EL (cell line): Measurements from ENCODE around the gene URM1.
A peak's percentile ranks its signal among the peaks of the same experiment; 100 is the strongest.

Experiments
- DNase-seq: peaks from one replicate; pipeline ENCODE4 v3.0.0-alpha.2; 2016

URM1 gene

DNA sequence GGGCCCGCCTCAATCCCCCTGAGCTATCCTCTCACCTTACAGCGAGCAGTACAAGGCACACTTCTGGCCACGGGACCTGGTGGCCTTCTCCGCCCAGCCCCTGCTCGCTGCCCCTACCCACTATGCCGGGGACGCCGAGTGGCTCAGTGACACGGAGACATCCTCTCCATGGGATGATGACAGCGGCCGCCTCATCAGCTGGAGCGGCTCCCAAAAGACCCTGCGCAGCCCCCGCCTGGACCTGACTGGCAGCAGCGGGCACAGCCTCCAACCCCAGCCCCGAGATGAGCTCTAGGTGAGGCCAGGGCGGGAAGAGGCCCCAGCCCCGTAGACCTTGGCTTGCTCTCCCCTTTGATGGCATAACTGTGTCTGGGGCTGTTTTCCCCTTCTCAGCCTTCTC is 64.4 kb downstream of the URM1 start:
- DNase-seq = no peak

DNA sequence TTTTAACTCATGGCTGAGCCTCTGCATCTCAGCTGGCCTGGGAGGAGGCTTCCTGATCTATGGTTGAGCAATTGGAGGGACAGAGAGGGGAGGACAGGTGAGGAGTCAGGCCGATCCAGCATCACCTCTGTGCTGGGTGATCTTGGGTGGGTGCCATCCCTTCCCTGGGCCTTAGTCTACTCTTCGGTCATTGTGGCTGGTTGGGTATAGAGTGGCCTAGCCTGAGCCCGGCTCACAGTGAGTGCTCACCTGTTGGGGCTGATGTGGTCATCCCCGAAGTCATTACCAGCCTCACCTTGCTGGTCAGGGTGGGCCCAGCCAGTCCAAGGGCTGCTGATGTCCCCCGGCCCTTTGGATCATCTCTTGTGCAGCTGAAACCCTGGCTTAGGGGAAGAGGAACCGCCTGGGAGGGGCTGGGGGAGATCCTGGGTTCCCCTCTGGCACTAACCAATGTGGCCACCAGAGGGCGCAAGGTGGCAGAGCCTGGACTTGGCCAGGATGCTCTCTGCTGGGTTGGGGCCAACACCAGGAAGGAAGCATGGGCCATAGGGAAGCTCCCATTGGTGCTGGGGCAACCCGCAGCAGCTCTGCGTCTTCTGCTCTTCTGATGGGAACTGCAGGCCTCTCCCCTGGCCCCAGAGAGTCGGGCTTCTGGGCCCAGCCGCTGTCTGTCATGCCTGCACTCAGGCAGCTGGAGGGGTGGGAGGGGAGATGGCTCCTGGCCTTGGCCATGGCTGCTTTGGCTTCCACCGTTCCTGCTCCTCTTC is 67.4 kb downstream of the URM1 start:
- peak; percentile 79 for DNase-seq

DNA sequence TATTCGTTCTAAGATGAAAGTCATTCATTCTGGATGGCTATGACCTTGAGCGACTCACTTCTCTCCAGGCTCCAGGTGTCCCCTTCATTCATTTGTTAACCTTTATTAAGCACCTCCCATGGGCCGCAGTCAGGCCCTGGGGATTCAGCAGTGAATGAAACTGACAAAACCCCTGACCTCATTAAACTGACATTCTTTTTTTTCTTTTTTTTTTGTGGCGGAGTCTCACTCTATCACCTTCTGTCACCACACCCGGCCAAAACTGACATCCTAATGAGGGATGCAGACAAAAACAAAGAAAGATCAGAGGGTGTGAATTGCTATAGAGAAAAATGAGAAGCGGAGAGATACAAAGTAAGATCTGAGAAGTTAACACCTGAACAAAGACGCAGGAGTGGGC is 68.1 kb downstream of the URM1 start:
- no peak for DNase-seq
